CD4-positive, alpha-beta T cell (primary cell): ENCODE results near the gene BTBD9. TPM values are rescaled to one million over a fixed set of nuclear protein-coding genes. Genes with fewer than 3 reads are reported as not detected.

Source experiments
- ATAC-seq: fragments of 200-7000 bp; cut with Tn5 transposase; one replicate; pipeline ENCODE4 v1.10.0; 2022; ENCODE audit warnings: mild to moderate bottlenecking; ENCODE audit not compliant: poor library complexity
- CTCF ChIA-PET: fragments of 350-600 bp; sonication (Branson Sonifier 250); formaldehyde crosslinking; loops from one replicate; lab custom pipeline; 2021; ENCODE audit warnings: antibody characterized with exemption, inconsistent platforms; lab: Charles Lee
- POLR2A ChIA-PET: fragments of 350-600 bp; sonication (Branson Sonifier 250); formaldehyde crosslinking; loops from one replicate; lab custom pipeline; 2021; ENCODE audit warnings: antibody characterized with exemption, inconsistent platforms; lab: Charles Lee
- DNase-seq, 14 experiments: peaks; one replicate each; pipeline ENCODE4 v3.0.0-alpha.2; 2013 to 2020; ENCODE audit warnings: mixed read lengths in 2 of 14
- H3K27ac ChIP-seq, 2 donors: one replicate each; pipeline versions ENCODE4 v1.5.1 to v1.7.0; 2013; ENCODE audit warnings: low read length in 2 of 2, low read depth in 1 of 2, mild to moderate bottlenecking in 1 of 2
- H3K27me3 ChIP-seq, 2 experiments: 1 replicate in 1 of 2; 2 replicates in 1 of 2; pipeline versions ENCODE4 v1.6.1 to v1.7.0; 2013; ENCODE audit warnings: low read length in 2 of 2, control low read depth in 1 of 2, mild to moderate bottlenecking in 1 of 2, moderate library complexity in 1 of 2; ENCODE audit not compliant: insufficient read depth in 2 of 2, control insufficient read depth in 1 of 2
- H3K36me3 ChIP-seq: one replicate; pipeline ENCODE4 v1.6.1; 2013; ENCODE audit warnings: low read length, control low read depth; ENCODE audit not compliant: insufficient read depth
- H3K4me1 ChIP-seq: one replicate; pipeline ENCODE4 v1.6.1; 2013; ENCODE audit warnings: low read length, control low read depth; ENCODE audit not compliant: insufficient read depth
- H3K4me3 ChIP-seq: one replicate; pipeline ENCODE4 v1.5.1; 2013; ENCODE audit warnings: mild to moderate bottlenecking, low read length, moderate library complexity
- H3K9me3 ChIP-seq, 2 experiments: 1 replicate in 1 of 2; 2 replicates in 1 of 2; pipeline versions ENCODE4 v1.6.1 to v1.7.0; 2013; ENCODE audit warnings: low read length in 2 of 2, mild to moderate bottlenecking in 2 of 2, control low read depth in 1 of 2, moderate library complexity in 1 of 2; ENCODE audit not compliant: control insufficient read depth in 1 of 2, insufficient read depth in 1 of 2
- H3K27ac Mint-ChIP-seq: one replicate; pipeline ENCODE4 v1.8.0; 2020; ENCODE audit warnings: mixed read lengths
- H3K27me3 Mint-ChIP-seq: one replicate; pipeline ENCODE4 v1.8.0; 2021; ENCODE audit warnings: mixed read lengths
- H3K36me3 Mint-ChIP-seq: one replicate; pipeline ENCODE4 v1.8.0; 2021; ENCODE audit warnings: low read depth, mixed read lengths
- H3K4me1 Mint-ChIP-seq: one replicate; pipeline ENCODE4 v1.8.0; 2021; ENCODE audit warnings: low read depth, mixed read lengths
- H3K4me3 Mint-ChIP-seq: one replicate; pipeline ENCODE4 v1.8.0; 2020; ENCODE audit warnings: mild to moderate bottlenecking, mixed read lengths
- H3K9me3 Mint-ChIP-seq: one replicate; pipeline ENCODE4 v1.8.0; 2020; ENCODE audit warnings: mixed read lengths
- intact Hi-C, 2 experiments: fragments of 100-400 bp; cut with DNase I in 1 of 2; cut with micrococcal nuclease in 1 of 2; formaldehyde crosslinking; loops; one replicate each; pipeline versions ENCODE4 v1.15.1 to v1.9.0; 2023 to 2025; cut with DNase I, micrococcal nuclease
- total RNA-seq, 174 experiments: library from RNA in 2 of 174; stranded (reverse) in 2 of 174; gene quantifications; one replicate each; pipeline ENCODE4 v1.2.3 and lab custom pipeline; 2021 to 2026
- TF ChIP-seq, protein P1 (sequence below): fragments of 200-600 bp; IDR thresholded peaks from one replicate; pipeline ENCODE4 v1.8.0; 2022; ENCODE audit warnings: antibody characterized with exemption, mild to moderate bottlenecking

BTBD9 gene
- total RNA-seq, 2 experiments from 2014 or later = 58.7 to 59.3 TPM

- no peaks in the 10 kb centered on the region for H3K27me3 ChIP-seq
- CTCF ChIA-PET = interaction anchor here (0.7 to 1.6 kb wide), 4 partner anchors 12 to 816 kb away, joined by 4 read pairs; no protein-coding TSS in a partner anchor
- no peak overlapping the region for H3K4me3 ChIP-seq
- H3K27me3 Mint-ChIP-seq = no peaks in the 10 kb centered on the region
- no peak for ATAC-seq
- peaks cover 9% of the 10 kb centered on the region for H3K36me3 Mint-ChIP-seq
- no peaks in the 10 kb centered on the region for H3K9me3 Mint-ChIP-seq
- H3K4me1 Mint-ChIP-seq = no peaks in the 10 kb centered on the region
- H3K9me3 ChIP-seq = no peaks in the 10 kb centered on the region
- TF ChIP-seq, protein P1, sequence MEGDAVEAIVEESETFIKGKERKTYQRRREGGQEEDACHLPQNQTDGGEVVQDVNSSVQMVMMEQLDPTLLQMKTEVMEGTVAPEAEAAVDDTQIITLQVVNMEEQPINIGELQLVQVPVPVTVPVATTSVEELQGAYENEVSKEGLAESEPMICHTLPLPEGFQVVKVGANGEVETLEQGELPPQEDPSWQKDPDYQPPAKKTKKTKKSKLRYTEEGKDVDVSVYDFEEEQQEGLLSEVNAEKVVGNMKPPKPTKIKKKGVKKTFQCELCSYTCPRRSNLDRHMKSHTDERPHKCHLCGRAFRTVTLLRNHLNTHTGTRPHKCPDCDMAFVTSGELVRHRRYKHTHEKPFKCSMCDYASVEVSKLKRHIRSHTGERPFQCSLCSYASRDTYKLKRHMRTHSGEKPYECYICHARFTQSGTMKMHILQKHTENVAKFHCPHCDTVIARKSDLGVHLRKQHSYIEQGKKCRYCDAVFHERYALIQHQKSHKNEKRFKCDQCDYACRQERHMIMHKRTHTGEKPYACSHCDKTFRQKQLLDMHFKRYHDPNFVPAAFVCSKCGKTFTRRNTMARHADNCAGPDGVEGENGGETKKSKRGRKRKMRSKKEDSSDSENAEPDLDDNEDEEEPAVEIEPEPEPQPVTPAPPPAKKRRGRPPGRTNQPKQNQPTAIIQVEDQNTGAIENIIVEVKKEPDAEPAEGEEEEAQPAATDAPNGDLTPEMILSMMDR = no peak
- no peak overlapping the region for H3K4me3 Mint-ChIP-seq
- POLR2A ChIA-PET = no interaction called here
- no peak overlapping the region for H3K27ac ChIP-seq
- H3K4me1 ChIP-seq = no peaks in the 10 kb centered on the region
- intact Hi-C loops = no loop called here
- H3K27ac Mint-ChIP-seq = no peak overlapping the region
- DNase-seq = no peak
- no peaks in the 10 kb centered on the region for H3K36me3 ChIP-seq
Measured at GRCh38 chr6:38396209-38396608, 243.5 kb downstream of the BTBD9 start.

GRCh38 chr6:38393986-38394385 is 245.7 kb downstream of the BTBD9 start:
- POLR2A ChIA-PET = no interaction called here
- no peaks in the 10 kb centered on the region for H3K27me3 Mint-ChIP-seq
- no peaks in the 10 kb centered on the region for H3K27me3 ChIP-seq
- no peaks in the 10 kb centered on the region for H3K9me3 Mint-ChIP-seq
- no peak overlapping the region for H3K27ac Mint-ChIP-seq
- no peak overlapping the region for H3K4me3 Mint-ChIP-seq
- no peaks in the 10 kb centered on the region for H3K9me3 ChIP-seq
- no peak for DNase-seq
- no peaks in the 10 kb centered on the region for H3K4me1 ChIP-seq
- no peaks in the 10 kb centered on the region for H3K4me1 Mint-ChIP-seq
- H3K36me3 ChIP-seq = no peaks in the 10 kb centered on the region
- CTCF ChIA-PET = no interaction called here
- intact Hi-C loops = no loop called here
- peaks cover 9% of the 10 kb centered on the region for H3K36me3 Mint-ChIP-seq
- ATAC-seq = no peak
- H3K27ac ChIP-seq = no peak overlapping the region
- H3K4me3 ChIP-seq = no peak overlapping the region
- TF ChIP-seq, protein P1 = no peak

DNA sequence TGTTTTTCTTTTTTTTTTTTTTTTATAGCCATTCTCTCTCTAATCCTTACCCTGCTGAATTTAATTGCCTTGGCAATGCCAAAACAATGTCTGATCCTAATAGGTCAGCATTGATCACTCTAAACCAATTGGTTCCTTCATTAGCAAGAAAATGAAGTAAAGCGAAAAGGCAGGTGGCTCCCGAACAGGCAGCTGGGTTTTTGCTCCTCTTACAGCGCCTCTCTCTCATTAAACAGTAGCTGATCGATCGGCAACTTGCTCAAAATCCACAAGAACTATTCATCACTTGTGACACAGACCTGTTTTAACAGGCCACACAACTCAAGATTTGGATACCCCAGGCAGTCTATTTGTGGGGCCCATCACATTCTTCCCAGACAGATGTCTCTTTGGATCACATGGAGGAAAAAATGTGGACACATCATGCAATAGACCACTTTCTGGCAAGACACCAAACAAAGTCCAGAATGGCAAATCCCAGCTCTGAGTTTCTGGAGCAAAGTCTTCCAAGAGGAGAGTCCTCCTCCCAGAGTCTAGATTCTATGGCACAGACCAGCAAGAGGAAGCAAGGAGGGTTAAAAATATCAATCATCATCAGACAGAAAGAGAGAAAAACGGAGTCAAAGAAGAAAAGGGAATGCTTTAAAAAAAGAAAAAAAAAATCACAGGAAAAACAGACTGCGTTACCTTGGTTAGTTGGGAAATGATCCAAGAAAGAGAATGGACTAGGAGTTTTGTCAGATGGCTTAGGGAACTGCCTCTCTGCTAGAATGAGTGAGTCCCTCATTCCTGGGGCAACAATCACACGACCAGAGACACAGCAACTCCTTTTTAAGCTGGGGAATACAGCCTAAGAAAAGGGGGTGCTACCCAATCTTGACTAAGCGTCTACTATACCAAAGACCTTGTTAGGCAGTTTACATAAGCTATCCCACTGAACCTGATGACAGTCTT is 247.8 kb downstream of the BTBD9 start:
- Histone ChIP-seq H3K27ac (no peak overlapping the region), H3K27me3 (no peaks in the 10 kb centered on the region), H3K4me3 (no peak overlapping the region), H3K36me3 (no peaks in the 10 kb centered on the region), H3K4me1 (no peaks in the 10 kb centered on the region), H3K9me3 (no peaks in the 10 kb centered on the region)
- Mint-ChIP-seq H3K36me3 (peaks cover 4% of the 10 kb centered on the region), H3K27me3 (no peaks in the 10 kb centered on the region), H3K4me3 (no peak overlapping the region), H3K9me3 (no peaks in the 10 kb centered on the region), H3K4me1 (no peaks in the 10 kb centered on the region), H3K27ac (no peak overlapping the region)
- ChIA-PET CTCF (no interaction called here), POLR2A (no interaction called here)
- intact Hi-C loops = no loop called here
- DNase-seq (no peak), ATAC-seq (no peak)
- TF ChIP-seq, protein P1 = no peak
